MCF 10A (cell line): Measurements from ENCODE around the gene SPATA20. TPM values are rescaled to one million over a fixed set of nuclear protein-coding genes. Genes with fewer than 3 reads are reported as not detected.

Experiments used
- BruUV-seq: library from RNA; stranded (reverse); fragments of 400-500 nt; replicated peaks from 2 replicates; lab custom pipeline; 2021; lab: Mats Ljungman, UMichigan
- CTCF ChIA-PET: fragments of 300-600 bp; sonication (Branson Sonifier 250); formaldehyde crosslinking; extraction: SDS; loops from one replicate; lab custom pipeline; 2021; ENCODE audit warnings: antibody characterized with exemption, inconsistent platforms; lab: Yijun Ruan, JAX
- POLR2A ChIA-PET: fragments of 300-600, 350-650 bp; sonication (Branson Sonifier 250); formaldehyde crosslinking; extraction: SDS; loops from one replicate; lab custom pipeline; 2020; ENCODE audit warnings: antibody characterized with exemption, inconsistent platforms; lab: Yijun Ruan, JAX
- DNase-seq: peaks from one replicate; pipeline ENCODE4 v3.0.0-alpha.2; 2018; ENCODE audit not compliant: unreplicated experiment
- H3K27ac Mint-ChIP-seq: one replicate; pipeline ENCODE4 v1.8.0; 2022; ENCODE audit warnings: mild to moderate bottlenecking, low read depth, mixed read lengths; ENCODE audit not compliant: unreplicated experiment
- H3K27me3 Mint-ChIP-seq: one replicate; pipeline ENCODE4 v1.8.0; 2022; ENCODE audit warnings: mixed read lengths; ENCODE audit not compliant: insufficient read depth, unreplicated experiment
- H3K36me3 Mint-ChIP-seq: one replicate; pipeline ENCODE4 v1.8.0; 2022; ENCODE audit warnings: mild to moderate bottlenecking, moderate library complexity, mixed read lengths; ENCODE audit not compliant: insufficient read depth, unreplicated experiment
- H3K4me1 Mint-ChIP-seq: one replicate; pipeline ENCODE4 v1.8.0; 2022; ENCODE audit warnings: mixed read lengths; ENCODE audit not compliant: insufficient read depth, unreplicated experiment
- H3K4me3 Mint-ChIP-seq: one replicate; pipeline ENCODE4 v1.8.0; 2022; ENCODE audit warnings: mild to moderate bottlenecking, moderate library complexity, mixed read lengths; ENCODE audit not compliant: unreplicated experiment
- H3K9me3 Mint-ChIP-seq: one replicate; pipeline ENCODE4 v1.8.0; 2022; ENCODE audit warnings: mixed read lengths; ENCODE audit not compliant: unreplicated experiment
- CTCF ChIP-seq: fragments of 200-600 bp; IDR thresholded peaks from one replicate; pipeline ENCODE4 v1.8.0; 2022; ENCODE audit warnings: antibody characterized with exemption, mild to moderate bottlenecking; ENCODE audit not compliant: unreplicated experiment
- intact Hi-C: fragments of 100-400 bp; cut with micrococcal nuclease; formaldehyde crosslinking; loops from 2 replicates; pipeline ENCODE4 v1.14.1; 2022
- total RNA-seq: library from RNA; stranded (reverse); gene quantifications from 2 replicates; pipeline ENCODE4 v1.2.3, GENCODE V29; 2022

Gene SPATA20
- total RNA-seq, 1 experiment from 2014 or later, result 35.3 TPM

GRCh38 chr17:50550661-50551432 lies 3.9 kb downstream of the SPATA20 start:
- TF ChIP-seq CTCF, result peak; percentile 54

GRCh38 chr17:50551433-50551815 lies 4.5 kb downstream of the SPATA20 start:
- ChIA-PET CTCF (interaction anchor here (0.8 to 3.2 kb wide), 9 partner anchors 8 to 146 kb away, joined by 3 to 23 read pairs (median 6); no protein-coding TSS in a partner anchor), POLR2A (interaction anchor here (0.6 kb wide), 1 partner anchor 127 kb away, joined by 3 read pairs; no protein-coding TSS in a partner anchor)
- Mint-ChIP-seq H3K27ac (no peak overlapping the region), H3K4me3 (no peak overlapping the region), H3K36me3 (peaks cover 6% of the 10 kb centered on the region), H3K4me1 (peaks cover 6% of the 10 kb centered on the region), H3K9me3 (no peaks in the 10 kb centered on the region), H3K27me3 (no peaks in the 10 kb centered on the region)
- no TSS peak for BruUV-seq
- DNase-seq, result no peak
- no peak for TF ChIP-seq CTCF
- intact Hi-C loops, result no loop called here

More at GRCh38 chr17:50550661-50551432, 3.9 kb downstream of the SPATA20 start:
- Mint-ChIP-seq H3K36me3 (peaks cover 6% of the 10 kb centered on the region), H3K4me3 (no peak overlapping the region), H3K9me3 (no peaks in the 10 kb centered on the region), H3K27me3 (no peaks in the 10 kb centered on the region), H3K27ac (no peak overlapping the region), H3K4me1 (peaks cover 6% of the 10 kb centered on the region)
- POLR2A ChIA-PET, result interaction anchor here (0.6 kb wide), 1 partner anchor 128 kb away, joined by 3 read pairs; no protein-coding TSS in a partner anchor
- intact Hi-C loops, result no loop called here
- BruUV-seq, result no TSS peak
- peak; percentile 64 for DNase-seq
- CTCF ChIA-PET, result interaction anchor here (0.6 to 3.2 kb wide), 16 partner anchors 9 to 292 kb away, joined by 3 to 23 read pairs (median 4); no protein-coding TSS in a partner anchor

- ChIA-PET CTCF (interaction anchor here (0.8 to 3.2 kb wide), 4 partner anchors 11 to 146 kb away, joined by 3 to 23 read pairs (median 5); no protein-coding TSS in a partner anchor), POLR2A (no interaction called here)
- Mint-ChIP-seq H3K4me3 (no peak overlapping the region), H3K27ac (no peak overlapping the region), H3K27me3 (no peaks in the 10 kb centered on the region), H3K36me3 (peaks cover 6% of the 10 kb centered on the region), H3K4me1 (peaks cover 2% of the 10 kb centered on the region), H3K9me3 (no peaks in the 10 kb centered on the region)
- DNase-seq, result no peak
- no TSS peak for BruUV-seq
- no peak for TF ChIP-seq CTCF
- intact Hi-C loops, result no loop called here
Measured at GRCh38 chr17:50551884-50552283, 4.9 kb downstream of the SPATA20 start.

DNA sequence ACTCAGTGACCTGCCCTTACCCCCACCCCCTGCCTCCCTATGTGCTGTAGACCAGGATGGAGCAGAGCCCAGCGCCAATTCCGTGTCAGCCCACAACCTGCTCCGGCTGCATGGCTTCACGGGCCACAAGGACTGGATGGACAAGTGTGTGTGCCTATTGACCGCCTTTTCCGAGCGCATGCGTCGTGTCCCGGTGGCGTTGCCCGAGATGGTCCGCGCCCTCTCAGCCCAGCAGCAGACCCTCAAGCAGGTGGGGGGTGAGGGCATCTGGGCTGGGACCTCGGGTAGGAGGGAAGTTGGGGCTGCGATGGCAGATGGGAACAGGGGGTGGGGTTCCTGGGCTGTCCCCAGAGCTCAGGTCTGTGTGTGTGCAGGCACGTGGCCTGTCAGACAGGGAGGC lies 7.2 kb downstream of the SPATA20 start:
- ChIA-PET POLR2A (interaction anchor here (1.6 kb wide), 1 partner anchor 154 kb away, joined by 5 read pairs; the partner anchor contains the start of gene ANKRD40), CTCF (no interaction called here)
- Mint-ChIP-seq H3K9me3 (no peaks in the 10 kb centered on the region), H3K36me3 (peaks cover 5% of the 10 kb centered on the region), H3K4me3 (no peak overlapping the region), H3K27ac (no peak overlapping the region), H3K27me3 (no peaks in the 10 kb centered on the region), H3K4me1 (no peaks in the 10 kb centered on the region)
- intact Hi-C loops, result no loop called here
- TF ChIP-seq CTCF, result no peak
- no peak for DNase-seq
- no TSS peak for BruUV-seq
